Mucosa of stomach (tissue), 1 donor: Measurements from ENCODE around the gene ZNF668.

ENCODE experiments used
- H3K27me3 ChIP-seq: one replicate; pipeline ENCODE4 v1.7.0; 2013; ENCODE audit warnings: mild to moderate bottlenecking, low read length; ENCODE audit not compliant: control insufficient read depth, insufficient read depth
- H3K36me3 ChIP-seq: one replicate; pipeline ENCODE4 v1.7.0; 2013; ENCODE audit warnings: low read length; ENCODE audit not compliant: control insufficient read depth, insufficient read depth
- H3K4me1 ChIP-seq: one replicate; pipeline ENCODE4 v1.7.0; 2013; ENCODE audit warnings: mild to moderate bottlenecking, low read length; ENCODE audit not compliant: control insufficient read depth, insufficient read depth
- H3K4me3 ChIP-seq: one replicate; pipeline ENCODE4 v1.7.0; 2013; ENCODE audit warnings: low read length
- H3K9ac ChIP-seq: one replicate; pipeline ENCODE4 v1.7.0; 2013; ENCODE audit warnings: mild to moderate bottlenecking, low read length, moderate library complexity
- H3K9me3 ChIP-seq: one replicate; pipeline ENCODE4 v1.7.0; 2013; ENCODE audit warnings: mild to moderate bottlenecking, low read length, moderate library complexity; ENCODE audit not compliant: control insufficient read depth
- donor health status: Pancreatic carcinoma.

ZNF668 gene

DNA sequence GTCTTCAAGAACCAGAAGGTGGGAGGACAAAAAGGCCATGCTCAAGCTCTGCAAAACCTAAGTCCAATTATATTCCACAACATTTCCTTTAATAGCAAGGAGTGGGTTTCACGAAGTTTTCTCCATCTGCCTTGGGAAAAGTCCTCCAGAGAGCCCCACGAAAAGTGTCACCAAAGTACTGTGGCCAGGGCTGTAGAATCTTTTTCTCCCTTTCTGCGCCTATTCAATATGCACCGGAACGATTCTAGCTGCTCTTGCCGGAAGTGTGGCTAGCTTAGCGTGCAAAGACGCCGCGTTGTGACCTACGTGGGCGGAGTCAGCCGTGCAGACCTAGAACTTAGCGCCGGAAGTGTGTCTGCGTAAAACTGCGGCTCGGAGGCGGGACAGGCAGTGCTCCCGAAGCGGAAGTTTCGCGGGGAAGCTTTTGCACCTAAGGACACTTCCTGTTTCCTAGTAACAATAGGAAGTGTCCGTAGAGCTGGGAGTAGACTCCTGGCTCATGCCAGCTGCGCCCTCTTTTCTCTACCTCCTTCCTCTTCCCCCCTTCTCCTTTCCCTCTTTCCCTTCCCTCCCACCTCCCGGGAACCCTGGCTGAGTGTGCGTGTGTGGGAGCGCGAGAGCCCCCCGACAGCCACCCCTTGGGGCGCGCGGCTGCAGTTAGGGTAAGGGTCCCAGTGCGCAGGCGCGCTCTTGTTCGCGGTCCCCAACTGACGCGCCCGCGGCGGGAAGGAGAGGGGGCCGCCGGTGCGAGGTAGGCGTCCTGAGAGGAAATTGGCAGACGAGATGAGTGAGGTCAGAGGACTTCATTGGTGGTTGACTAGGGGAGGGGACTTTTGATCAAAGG is at the start of gene ZNF668, which contains the start of gene ZNF646:
Gene ZNF668 (minus strand): TSS at position 271 of the 844 bp plus-strand sequence. CDS start 9,781 bp downstream, outside the sequence.
Gene ZNF646 (plus strand): TSS at position 453 of the 844 bp plus-strand sequence. CDS start 1,903 bp downstream, outside the sequence.
- Histone ChIP-seq H3K9me3 (no peaks in the 10 kb centered on the region), H3K27me3 (no peaks in the 10 kb centered on the region), H3K36me3 (peaks cover 6% of the 10 kb centered on the region), H3K4me3 (peak within 1 kb of the TSS; percentile 99), H3K9ac (peak within 1 kb of the TSS; percentile 91), H3K4me1 (peaks cover 17% of the 10 kb centered on the region)

DNA sequence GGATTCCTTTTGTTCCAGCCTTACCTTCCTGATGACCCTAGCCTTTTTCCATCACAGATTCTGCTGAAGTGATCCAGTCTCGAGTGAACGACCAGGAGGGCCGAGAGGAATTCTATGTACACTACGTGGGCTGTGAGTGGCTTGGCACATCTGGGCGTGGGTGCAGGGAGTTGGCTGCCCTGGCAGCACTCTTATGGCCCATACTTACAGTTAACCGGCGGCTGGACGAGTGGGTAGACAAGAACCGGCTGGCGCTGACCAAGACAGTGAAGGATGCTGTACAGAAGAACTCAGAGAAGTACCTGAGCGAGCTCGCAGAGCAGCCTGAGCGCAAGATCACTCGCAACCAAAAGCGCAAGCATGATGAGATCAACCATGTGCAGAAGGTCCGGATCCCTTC is 46.1 kb upstream of the ZNF668 start:
- Histone ChIP-seq H3K4me1 (peaks cover 10% of the 10 kb centered on the region), H3K27me3 (no peaks in the 10 kb centered on the region), H3K36me3 (peaks cover 5% of the 10 kb centered on the region), H3K9ac (no peak overlapping the region), H3K4me3 (no peak overlapping the region), H3K9me3 (no peaks in the 10 kb centered on the region)

DNA sequence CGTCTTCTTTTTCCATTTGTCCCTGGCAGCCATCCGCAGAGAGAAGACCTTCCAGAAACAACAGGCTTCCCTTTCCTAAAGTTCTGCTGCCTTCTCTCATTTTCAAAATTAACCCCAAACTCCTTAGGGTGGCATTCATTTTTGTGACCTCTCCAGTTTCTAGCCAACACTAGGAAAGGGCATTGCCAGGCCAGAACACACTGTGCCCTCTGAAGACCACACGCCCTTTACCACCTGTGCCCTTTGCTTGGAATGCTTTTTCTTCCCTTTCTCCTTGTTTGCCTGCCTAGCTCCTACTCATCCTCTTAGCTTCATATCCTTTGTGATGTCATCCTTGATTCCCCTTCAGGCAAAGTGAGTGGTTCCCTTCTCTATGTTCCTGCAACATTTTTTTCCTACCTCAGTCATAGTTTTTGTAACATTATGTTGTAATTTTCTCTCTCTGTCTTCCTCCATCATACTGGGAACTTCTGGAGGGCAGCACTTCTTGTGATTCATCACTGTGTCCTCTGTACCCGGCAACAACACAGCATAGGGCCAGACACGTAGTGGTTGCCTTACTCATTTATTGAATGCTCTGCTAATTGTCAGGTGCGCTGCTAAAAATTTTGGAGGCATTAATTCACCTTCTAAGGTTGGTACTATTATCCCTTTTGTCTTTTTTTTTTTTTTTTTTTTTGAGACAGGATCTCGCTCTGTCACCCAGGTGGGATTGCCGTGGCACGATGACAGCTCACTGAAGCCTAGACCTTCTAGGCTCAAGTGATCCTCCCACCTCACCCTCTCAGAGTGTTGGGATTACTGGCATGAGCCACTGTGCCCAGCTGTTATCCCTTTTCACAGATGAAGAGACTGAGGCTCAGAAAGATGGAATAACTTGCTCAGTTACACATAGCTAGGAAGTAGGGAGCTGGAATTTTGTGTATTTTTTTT is 44.4 kb upstream of the ZNF668 start:
- Histone ChIP-seq H3K4me1 (peaks cover 16% of the 10 kb centered on the region), H3K27me3 (no peaks in the 10 kb centered on the region), H3K36me3 (peaks cover 5% of the 10 kb centered on the region), H3K9me3 (no peaks in the 10 kb centered on the region), H3K4me3 (peak overlapping the region; percentile 72), H3K9ac (peak overlapping the region; percentile 96)

DNA sequence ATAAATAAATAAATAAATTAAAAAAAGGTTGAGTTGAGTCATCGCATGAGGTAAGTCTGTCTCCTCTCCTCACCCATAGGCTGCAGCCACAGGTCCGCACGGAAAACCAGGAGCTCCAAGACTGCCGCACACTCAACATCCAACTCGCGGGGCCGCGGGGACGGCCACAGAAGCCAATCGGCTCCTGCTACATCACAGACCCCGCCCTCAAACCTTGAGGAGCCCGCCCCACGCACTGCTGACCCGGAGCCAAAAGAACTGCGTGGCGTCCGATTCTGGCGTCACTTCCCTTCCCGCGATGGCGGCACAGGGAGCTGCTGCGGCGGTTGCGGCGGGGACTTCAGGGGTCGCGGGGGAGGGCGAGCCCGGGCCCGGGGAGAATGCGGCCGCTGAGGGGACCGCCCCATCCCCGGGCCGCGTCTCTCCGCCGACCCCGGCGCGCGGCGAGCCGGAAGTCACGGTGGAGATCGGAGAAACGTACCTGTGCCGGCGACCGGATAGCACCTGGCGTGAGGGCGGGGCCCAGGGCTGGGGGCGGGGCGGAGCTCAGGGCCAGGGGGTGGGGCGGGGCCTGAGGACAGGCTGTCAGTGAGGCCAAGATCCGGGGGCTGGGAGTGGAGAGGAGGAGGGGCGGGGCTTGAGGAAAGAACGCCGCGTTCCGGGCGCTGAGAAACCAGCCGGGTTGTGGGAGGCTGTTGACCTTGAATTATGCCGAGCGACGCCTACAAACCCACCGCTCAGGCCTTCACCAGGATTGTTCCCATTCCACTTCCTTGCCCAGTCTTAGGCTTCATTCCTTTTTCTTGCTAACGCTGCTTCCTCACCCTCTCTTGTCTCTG is 43.6 kb upstream of the ZNF668 start, which contains the start of gene KAT8:
Gene KAT8 (plus strand): TSS at position 281 of the 839 bp plus-strand sequence. CDS start 18 bp downstream, at position 299.
- Histone ChIP-seq H3K9ac (peak within 1 kb of the TSS; percentile 96), H3K27me3 (no peaks in the 10 kb centered on the region), H3K9me3 (no peaks in the 10 kb centered on the region), H3K4me3 (peak within 1 kb of the TSS; percentile 72), H3K4me1 (peaks cover 20% of the 10 kb centered on the region), H3K36me3 (peaks cover 5% of the 10 kb centered on the region)

DNA sequence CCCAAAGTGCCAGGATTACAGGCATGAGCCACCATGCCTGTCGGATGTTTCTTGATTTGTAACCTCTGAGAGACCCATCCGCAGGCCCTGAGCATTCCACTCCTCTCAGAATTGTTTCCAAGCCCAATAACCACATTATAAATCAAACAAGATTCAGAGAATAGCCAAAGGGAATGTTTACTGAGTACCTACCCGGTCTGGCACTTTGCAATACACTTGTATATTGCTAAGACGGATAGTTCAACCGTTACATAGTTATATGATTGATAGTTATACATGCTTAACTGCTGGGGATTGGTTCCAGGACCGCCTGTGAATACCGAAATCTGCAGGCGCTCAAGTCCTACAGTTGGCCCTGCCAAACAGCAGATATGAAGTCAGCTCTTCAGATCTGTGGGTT is 40.4 kb upstream of the ZNF668 start:
- no peaks in the 10 kb centered on the region for H3K27me3 ChIP-seq
- H3K4me1 ChIP-seq = peaks cover 20% of the 10 kb centered on the region
- no peaks in the 10 kb centered on the region for H3K9me3 ChIP-seq
- no peak overlapping the region for H3K4me3 ChIP-seq
- no peak overlapping the region for H3K9ac ChIP-seq
- peaks cover 8% of the 10 kb centered on the region for H3K36me3 ChIP-seq

DNA sequence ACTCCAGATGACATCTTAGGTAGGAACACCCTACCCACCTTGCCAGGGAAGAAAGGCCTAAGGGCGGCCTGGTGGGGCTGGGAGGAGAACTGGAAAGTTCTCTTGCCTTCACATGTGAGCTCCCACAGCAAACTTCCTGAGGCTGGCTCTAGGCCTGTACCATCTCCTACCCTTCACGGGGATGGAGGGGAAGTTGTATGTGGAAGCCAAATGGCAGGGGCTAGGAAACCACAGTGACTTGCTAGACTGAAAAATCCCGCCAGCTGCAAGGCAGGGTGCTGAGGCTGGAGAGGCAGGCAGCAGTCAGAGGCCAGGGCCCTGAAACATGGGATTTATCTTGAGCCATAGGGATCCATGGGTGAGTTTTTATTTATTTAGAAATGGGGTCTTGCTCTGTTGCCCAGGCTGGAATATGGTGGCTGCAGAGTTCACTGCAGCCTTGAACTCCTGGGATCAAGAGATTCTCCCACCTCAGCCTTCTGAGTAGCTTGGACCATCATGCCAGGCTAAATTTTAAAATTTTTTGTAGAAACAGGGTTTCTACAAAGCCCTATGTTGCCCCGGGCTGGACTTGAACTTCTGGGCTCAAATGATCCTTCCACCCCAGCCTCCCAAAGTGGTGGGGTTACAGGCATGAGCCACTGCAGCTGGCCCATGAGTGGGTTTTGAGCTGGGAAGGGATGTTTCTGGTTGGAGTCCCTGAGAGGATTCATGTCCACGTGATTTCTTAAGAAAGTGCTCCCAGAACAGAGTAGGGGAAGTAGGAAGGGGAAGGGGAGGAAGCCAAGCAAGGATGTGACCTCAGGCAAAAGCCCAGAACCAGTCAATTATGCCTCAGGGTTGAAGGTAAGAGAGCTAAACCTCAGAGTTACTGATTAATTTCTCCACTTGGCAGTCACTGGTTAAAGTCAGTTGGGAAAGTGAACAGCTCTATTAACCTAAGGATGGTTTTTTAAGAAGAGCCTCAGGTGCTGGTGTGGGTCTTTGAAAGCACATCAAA is 39.4 kb upstream of the ZNF668 start:
- no peak overlapping the region for H3K9ac ChIP-seq
- H3K36me3 ChIP-seq = peaks cover 8% of the 10 kb centered on the region
- no peaks in the 10 kb centered on the region for H3K9me3 ChIP-seq
- no peak overlapping the region for H3K4me3 ChIP-seq
- H3K4me1 ChIP-seq = peaks cover 21% of the 10 kb centered on the region
- H3K27me3 ChIP-seq = no peaks in the 10 kb centered on the region

DNA sequence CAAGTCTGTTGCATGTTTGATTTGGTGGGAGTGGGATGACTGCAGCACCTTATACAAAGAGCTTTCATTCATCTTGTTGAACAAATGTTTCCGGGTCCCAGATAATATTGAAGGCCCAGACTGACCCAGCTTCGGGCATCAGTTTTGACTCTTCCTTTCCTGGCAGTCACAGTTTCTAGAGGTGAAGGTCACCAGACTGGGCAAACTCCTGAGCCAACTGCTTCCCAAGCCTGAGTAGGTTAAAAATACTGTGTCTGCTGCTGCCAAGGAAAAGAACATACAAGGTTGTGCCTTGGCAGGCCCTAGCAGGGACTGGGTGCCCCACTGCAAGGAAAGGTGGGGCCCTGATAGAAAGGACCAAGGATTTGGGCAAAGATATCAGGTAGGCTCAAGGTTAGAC is 38.7 kb upstream of the ZNF668 start:
- Histone ChIP-seq H3K36me3 (peaks cover 8% of the 10 kb centered on the region), H3K9ac (no peak overlapping the region), H3K27me3 (no peaks in the 10 kb centered on the region), H3K4me1 (peaks cover 16% of the 10 kb centered on the region), H3K4me3 (no peak overlapping the region), H3K9me3 (no peaks in the 10 kb centered on the region)

DNA sequence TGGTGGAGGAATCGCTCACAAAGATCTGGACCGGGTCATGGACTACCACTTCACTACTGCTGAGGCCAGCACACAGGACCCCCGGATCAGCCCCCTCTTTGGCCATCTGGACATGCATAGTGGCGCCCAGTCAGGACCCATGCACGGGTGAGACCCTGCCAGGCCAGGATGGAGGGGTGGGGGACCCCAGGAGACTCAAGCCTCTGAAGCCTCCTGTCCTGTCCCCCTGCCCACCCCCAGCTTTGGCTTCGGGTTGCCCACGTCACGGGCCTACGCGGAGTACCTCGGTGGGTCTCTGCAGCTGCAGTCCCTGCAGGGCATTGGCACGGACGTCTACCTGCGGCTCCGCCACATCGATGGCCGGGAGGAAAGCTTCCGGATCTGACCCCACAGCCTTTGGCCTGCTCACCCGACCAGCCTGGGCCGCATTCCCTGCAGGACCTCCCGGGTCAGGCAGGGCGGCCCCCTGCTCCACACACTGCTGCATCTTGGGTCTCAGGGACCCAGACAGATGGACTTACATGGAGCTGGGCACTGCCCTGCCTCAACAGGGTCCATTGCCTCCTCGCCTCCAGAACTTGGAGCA is 37.9 kb upstream of the ZNF668 start:
- H3K4me1 ChIP-seq = peaks cover 16% of the 10 kb centered on the region
- H3K4me3 ChIP-seq = no peak overlapping the region
- H3K9ac ChIP-seq = no peak overlapping the region
- H3K27me3 ChIP-seq = no peaks in the 10 kb centered on the region
- H3K9me3 ChIP-seq = no peaks in the 10 kb centered on the region
- H3K36me3 ChIP-seq = peaks cover 8% of the 10 kb centered on the region

DNA sequence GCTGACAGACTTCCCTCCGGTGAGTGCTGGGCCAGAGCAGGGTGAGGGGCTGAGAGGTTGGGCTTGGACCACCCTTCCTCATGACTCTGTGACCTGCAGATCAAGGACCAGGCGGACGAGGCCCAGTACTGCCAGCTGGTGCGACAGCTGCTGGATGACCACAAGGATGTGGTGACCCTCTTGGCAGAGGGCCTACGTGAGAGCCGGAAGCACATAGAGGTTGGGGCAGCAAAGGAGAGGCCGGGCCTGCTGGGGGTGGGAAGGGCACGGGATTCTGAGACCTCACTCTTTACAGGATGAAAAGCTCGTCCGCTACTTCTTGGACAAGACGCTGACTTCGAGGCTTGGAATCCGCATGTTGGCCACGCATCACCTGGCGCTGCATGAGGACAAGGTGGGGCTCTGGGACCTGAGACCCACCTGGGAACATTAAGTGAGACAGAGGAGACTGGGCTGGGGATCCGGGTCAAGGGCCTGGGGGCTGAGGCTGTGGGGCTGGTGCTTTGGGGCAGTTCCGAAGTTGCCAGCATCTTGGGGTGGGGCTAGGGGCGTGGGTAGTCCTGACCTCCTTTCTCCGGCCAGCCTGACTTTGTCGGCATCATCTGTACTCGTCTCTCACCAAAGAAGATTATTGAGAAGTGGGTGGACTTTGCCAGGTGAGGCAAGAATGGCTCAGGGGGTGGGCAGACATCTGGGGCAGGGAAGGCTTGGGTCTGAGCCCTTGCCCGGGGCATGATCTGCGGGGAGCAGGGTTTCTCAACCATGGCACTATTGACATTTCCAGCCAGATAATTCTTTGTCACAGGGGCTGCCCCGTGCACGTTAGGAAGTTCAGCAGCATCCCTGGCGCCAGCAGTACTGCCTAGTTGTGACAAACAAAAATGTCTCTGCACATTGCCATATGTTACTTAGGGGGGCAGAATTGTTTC is 36.3 kb upstream of the ZNF668 start:
- peaks cover 8% of the 10 kb centered on the region for H3K36me3 ChIP-seq
- no peak overlapping the region for H3K4me3 ChIP-seq
- peaks cover 16% of the 10 kb centered on the region for H3K4me1 ChIP-seq
- no peak overlapping the region for H3K9ac ChIP-seq
- no peaks in the 10 kb centered on the region for H3K9me3 ChIP-seq
- no peaks in the 10 kb centered on the region for H3K27me3 ChIP-seq
